Fibroblast of skin of scalp (primary cell): ENCODE results near the gene ID1. TPM values are rescaled to one million over a fixed set of nuclear protein-coding genes. Genes with fewer than 3 reads are reported as not detected.

Experiments
- DNase-seq: peaks from one replicate; pipeline ENCODE4 v3.0.0-alpha.2; 2013
- polyA plus RNA-seq, 2 experiments: library from polyadenylated mRNA; unstranded; fragments of 120-200 nt; gene quantifications; one replicate each; pipeline ENCODE4 v1.2.1, GENCODE V29; 2013; ENCODE audit not compliant: insufficient read length in 2 of 2

Gene ID1, protein sequence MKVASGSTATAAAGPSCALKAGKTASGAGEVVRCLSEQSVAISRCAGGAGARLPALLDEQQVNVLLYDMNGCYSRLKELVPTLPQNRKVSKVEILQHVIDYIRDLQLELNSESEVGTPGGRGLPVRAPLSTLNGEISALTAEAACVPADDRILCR
- polyA plus RNA-seq (2013, experiment 1 of 2; ENCODE audit: insufficient read length), result 29.7 TPM
- 29.2 TPM for polyA plus RNA-seq (2013, experiment 2 of 2; ENCODE audit: insufficient read length)

DNA sequence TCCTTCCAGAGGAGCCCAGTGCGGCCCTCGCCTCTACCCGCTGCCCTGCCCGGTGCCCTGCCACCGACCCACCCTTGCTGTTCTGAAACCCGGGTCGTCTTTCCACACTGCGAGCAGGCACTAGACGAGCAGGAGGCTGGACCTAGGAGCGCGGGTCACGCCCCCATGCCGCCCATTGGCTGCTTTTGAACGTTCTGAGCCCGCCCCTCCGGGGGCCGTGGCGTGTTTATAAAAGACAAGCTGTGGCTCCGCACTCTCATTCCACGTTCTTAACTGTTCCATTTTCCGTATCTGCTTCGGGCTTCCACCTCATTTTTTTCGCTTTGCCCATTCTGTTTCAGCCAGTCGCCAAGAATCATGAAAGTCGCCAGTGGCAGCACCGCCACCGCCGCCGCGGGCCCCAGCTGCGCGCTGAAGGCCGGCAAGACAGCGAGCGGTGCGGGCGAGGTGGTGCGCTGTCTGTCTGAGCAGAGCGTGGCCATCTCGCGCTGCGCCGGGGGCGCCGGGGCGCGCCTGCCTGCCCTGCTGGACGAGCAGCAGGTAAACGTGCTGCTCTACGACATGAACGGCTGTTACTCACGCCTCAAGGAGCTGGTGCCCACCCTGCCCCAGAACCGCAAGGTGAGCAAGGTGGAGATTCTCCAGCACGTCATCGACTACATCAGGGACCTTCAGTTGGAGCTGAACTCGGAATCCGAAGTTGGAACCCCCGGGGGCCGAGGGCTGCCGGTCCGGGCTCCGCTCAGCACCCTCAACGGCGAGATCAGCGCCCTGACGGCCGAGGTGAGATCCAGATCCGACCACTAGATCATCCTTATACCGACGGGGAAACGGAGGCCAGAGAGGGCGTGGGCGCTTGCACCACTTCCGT, at the start of gene ID1:
Gene ID1 (plus strand): TSS at position 259 of the 871 bp plus-strand sequence. CDS start 99 bp downstream, at position 358.
- DNase-seq, result peak; percentile 95

DNA sequence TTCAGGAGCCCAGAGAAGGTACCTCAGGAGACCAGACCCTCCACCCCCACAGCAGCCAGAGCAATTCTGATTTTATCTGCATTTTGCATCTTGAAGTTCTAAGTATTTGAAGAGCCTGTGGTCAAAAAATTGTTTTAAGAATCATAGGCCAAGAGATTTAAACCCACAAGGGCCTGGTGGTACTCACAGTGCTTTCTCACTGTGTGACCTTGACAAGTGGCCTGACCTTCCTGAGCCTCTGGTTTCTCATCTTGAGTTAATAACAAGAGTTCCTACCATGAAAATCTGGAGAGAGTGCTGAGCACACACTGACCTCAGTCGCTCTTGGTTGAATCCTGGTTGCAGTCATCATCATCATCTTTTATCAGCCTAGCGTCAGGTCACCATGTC, 45.4 kb upstream of the ID1 start:
- DNase-seq, result no peak

DNA sequence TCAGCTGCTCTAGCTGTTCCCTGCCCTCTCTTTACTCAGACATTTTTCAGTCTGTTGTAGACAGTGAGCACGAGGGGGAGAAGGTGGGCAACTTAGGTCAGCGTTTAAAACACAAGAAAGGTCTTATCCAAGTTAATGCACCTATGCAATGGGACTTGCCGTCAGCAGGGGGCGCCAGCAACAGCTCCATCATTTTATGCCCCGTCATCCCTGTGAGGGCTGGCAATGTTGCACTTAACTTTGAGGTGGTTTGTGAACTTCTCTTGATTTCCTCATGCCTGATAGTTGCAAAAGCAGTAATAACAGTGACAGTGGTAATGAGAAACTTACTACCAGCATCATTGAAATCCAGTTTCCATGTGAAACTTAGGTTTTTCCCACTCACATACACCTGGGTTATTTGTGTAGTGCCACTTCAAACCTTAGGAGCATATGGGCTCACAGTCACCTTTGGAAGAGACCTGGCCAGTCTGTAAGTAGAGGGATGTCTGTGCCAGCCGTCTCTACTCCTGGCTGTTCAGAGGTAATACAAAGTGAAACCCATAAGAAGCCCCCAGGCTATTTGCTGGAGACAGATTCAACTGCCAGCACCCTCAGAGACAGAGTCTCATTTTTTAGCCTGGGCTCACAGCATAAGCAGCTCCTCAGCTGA, 44.9 kb upstream of the ID1 start:
- DNase-seq, result peak; percentile 83

DNA sequence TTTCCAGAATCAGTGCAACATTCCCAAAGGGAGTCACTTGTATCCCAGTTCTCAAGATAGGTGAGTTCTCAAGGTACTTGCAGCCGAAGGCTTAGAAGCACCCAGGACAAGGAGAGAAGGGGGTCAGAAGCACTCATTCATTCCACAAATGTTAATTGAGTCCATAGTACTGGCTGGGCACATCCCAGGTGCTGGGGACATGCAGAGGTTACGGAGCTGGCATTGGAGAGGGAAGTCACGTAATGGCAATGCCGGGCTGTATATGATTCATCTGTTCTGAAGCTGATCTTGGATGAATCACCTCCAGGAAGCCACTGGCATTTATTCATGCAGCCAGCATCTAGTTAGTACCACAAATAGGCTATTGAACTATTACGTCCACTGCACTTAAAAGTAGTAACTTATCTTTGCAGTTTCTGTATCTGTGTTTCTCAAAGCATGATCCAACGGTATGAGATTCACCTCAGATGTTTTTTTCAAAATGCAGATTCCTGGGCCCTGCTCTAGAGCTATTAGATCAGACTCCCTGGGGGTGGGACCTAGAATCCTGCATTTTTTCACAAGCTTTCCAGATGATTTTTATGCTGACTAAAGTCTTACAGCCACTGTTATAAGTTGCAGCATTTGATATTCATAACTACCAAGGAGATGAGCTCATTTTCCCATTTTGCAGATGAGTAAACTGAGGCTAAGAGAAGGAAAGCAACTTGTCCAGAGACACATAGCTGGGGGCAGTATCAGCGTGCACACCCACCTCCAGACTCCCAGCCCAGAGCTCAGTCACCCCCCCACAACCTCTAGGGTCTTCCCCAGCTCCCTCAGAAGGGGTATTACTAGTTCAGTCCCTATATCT, 44.1 kb upstream of the ID1 start:
- peak; percentile 93 for DNase-seq

DNA sequence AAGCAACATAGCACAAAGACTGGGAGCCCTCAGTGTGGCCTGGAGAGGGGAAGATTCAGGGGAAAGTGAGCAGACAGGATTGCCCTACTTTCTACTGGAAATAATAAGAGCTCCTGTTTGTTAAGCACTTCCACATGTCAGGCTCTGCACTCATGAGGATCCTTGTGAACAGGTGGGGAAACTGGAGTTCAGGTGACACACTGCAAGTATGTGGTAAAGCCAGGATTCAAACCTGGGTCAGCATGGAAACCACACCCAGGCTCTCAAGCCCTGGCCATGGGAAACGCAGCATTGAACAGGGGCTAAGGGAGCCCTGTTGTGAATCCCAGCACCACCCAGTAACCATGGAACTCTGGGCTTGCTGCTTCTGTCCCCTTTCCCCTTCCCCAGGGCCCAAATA, 42.8 kb upstream of the ID1 start:
- no peak for DNase-seq

DNA sequence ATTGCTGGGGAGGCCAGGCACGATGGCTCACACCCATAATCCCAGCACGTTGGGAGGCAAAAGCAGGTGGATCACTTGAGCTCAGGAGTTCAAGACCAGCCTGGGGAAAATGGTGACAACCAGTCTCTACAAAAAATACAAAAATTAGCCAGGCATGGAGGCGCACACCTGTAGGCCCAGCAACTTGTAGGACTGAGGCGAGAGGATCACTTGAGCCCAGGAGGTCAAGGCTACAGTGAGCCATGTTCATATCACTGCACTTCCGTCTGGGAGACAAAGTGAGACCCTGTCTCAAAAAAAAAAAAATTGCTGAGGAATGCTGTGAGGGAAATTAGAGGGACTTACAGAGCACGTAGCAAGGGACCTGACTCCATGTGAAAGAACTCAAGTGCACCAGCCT, 40.8 kb upstream of the ID1 start:
- DNase-seq, result no peak

DNA sequence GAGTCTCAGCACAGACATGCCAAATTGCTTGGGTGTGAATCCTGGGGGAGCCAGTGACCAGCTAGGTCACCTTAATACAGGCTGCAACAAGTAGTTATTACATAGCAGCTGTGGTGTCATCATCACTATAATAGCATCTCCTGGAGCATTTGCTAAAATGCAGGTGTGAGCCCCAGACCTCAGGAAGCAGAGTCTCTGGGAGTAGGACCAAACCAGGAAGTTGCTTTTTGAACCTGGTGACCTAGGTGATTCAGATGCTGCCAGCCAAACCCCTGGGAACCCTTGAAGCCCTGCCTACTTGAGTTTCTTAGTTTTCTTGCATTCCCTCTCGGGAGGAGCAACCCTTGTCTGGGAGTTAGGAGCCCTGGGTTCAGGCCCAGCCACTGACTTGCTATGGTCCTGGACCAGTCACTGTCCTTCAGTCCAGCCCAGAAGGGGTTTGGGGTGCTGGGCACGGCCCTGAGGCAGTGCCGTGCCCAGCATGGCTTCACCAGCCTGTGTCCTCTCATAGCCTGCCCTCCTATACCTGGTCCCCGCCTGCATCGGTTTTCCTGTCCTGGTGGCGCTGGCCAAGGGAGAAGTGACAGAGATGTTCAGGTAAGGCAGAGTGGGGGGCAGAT, 39.3 kb upstream of the ID1 start:
- DNase-seq, result no peak

DNA sequence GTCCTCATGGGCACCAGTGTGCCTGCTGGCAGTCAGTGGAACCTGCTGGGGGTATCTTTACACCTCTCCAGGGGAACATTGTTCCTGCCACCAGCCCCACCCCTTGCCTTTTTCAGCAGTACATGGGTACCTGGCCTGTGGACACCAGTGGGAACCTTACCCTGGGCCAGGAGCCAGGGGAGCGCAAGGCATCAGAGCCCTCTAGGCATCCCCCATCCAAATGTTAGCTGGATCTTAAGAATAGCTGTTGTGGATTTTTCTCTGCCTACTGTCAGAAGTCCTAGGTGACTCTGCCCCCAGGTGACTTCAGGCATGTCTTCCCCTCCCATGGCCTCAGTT, 38.8 kb upstream of the ID1 start:
- DNase-seq, result no peak

DNA sequence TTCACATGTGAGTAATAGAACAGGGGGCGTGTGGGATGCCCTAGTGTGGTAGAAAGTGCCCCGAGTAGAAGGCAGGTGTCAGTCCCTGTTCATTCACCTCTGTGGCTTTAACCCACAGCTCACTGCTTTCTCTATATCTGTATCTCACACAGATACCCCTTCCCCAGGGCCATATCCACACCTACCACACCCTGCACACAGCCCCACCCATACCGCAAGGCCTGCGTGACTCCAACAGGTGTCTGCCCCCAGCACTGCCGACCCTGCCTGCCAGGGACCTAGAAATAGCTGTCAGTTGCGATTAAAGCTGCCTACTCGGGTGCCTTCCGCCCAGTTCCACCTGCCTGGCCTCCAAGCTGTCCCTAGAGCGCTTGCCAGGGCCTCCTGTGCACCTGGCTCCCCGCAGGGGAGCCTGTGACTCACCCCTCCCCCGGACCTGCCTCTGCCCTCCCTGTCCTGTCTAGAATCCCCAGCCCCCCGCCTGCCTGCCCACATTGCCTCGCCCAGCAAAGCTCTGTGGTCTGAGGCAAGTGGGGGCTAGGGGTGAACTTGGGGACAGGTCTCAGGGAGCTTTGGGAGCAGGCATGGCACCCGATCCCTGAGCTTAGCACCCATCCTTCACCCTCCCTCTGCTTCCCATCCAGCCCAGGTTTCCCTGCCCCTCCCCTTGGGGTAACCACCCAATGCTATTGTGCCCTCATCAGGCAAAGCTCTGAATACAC, 38.3 kb upstream of the ID1 start:
- DNase-seq, result no peak

DNA sequence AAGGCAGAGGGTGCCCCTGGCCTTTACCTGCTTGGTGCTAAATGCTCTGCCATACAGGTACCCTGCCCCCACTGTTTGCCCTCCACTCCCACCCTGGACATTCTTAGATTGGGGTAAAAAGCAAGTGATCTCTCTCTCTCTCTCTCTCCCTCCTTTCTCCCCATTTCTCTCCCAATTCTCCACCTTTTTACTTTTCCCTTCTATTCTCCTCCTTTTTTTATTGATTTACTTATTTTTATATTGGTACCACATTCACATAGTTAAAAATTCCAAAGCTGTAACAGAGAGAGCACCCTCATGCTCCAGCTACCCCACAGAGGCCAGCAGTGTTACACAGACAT, 37.7 kb upstream of the ID1 start:
- DNase-seq, result no peak

DNA sequence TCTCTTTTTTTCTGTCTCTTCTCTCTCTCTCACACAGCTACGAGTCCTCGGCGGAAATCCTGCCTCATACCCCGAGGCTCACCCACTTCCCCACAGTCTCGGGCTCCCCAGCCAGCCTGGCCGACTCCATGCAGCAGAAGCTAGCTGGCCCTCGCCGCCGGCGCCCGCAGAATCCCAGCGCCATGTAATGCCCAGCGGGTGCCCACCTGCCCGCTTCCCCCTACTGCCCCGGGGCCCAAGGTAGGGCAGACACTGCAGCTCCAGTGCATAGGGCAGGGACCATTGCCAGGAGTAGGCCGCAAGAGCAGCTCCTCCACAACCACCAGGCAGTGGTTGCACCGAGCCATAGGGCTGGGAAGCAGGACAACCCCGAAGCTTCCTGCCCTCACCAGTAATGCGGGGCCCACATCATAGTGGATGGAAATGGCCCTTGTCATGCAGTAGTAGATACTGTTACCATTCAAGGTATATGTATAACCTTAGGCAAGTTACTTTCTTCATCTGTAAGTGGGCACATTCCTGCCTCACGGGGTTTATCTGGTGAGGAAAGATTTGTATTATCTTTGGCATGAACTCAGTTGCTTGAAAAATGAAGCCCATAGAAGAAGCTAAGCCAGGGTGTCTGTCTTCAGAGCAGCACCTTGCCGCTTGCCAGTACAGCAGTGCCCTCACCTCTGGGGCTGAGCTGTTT, 36.9 kb upstream of the ID1 start:
- peak; percentile 40 for DNase-seq

DNA sequence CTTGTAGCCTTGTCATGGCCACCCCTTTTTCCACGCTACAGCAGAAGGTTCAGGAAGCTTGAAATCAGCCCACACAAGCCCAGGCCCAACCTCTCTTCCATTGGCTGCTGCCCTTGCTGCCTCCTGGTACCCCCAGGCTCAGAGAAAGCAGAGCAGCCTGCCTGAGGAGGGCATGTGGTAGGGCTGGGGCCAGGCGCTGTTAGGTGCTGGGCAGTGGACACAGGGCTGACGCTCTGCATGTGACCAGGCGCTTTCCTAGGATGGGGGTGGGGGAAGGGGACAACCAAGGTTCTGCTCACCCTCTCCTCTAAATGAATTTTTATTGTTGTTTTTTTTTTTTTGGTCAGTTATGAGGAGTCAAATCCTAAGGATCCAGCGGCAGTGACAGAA, 36.3 kb upstream of the ID1 start:
- DNase-seq, result no peak

DNA sequence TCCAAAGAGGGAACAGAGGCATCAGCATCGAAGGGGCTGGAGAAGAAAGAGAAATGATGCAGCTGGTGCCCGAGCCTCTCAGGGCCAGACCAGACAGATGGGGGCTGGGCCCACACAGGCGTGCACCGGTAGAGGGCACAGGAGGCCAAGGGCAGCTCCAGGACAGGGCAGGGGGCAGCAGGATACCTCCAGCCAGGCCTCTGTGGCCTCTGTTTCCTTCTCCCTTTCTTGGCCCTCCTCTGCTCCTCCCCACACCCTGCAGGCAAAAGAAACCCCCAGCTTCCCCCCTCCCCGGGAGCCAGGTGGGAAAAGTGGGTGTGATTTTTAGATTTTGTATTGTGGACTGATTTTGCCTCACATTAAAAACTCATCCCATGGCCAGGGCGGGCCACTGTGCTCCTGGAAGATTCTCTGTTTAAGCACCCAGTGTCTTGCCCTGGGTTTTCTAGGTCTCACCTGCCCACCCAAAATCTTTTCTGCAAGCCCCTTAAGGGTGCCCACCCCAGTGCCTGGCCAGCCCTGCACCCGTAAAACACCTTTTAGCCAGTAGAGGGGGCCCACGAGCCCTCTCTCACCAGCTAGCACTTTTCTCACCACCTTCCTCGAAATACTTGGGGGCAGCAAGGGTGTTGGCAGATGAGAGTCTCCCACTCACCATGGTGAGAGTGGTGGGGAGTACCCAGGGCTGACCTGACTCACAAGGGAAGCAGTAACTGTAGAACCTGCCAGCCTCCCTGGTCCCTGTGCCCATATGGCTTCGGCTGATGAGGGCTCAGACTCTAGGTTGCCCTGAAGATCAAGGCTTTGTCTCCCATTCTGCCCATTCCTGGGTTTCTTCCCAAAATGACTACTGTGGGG, 35.7 kb upstream of the ID1 start:
- DNase-seq, result peak; percentile 57

DNA sequence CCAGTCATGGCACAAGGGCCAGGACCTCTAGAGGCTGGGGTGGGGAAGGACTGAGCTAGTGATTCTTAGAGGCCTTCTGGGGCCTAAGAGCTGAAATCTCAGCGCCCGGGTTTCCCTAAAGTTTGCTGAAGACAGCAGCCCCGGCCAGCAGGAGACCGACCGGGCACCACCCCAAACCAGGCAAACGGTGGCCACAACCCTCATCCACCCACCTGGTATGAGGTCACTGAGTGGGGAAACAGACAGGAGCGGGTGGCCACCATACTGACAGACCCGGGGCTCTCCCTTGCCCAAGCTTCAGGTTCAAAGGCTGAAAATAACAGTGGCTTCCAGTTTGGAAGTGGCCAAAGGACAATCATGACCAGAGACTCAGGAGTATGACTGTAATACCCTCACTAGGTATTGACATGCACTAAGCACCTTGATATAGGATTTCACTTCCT, 35.0 kb upstream of the ID1 start:
- DNase-seq, result no peak

DNA sequence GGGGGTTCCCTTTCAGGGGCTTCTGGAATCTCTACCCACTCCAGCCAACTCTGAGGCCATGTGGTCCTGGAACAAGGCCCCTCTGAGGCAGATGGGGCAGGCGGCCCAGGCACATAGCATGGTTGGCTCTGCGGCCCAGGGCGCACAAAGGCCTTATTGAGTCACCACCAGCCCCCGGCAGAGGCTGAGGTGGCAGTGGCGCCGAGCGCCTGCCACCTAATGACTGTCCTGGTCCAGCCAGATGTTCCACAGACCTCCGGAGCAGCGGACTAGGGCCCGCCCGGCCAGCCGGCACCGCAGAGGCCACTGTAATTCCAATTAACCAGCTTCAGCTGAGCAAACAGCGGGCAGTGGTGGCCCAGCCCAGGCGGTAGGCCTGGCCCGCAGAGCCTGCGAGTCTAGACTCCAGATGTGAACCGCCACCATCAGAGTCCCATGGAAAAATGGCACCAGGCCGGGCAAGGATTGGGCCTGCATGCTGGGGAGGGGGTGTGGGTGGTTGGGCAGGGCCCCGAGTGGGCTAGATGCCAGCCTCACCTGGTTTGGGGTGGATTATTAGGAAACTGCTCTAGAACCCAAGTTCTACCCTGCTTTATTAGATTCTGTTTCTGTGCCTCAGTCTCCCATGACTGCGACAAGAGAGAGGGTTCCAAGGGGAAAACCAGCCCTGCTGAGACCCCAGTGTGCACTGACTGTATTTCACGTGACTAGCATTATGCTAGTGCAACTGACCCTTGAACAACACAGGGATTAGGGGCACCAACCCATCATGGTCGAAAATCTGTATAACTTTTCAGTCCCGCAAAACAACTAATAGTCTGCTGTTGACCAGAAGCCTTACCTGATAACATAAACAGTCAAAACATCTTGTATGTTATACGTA, 34.1 kb upstream of the ID1 start:
- peak; percentile 71 for DNase-seq

DNA sequence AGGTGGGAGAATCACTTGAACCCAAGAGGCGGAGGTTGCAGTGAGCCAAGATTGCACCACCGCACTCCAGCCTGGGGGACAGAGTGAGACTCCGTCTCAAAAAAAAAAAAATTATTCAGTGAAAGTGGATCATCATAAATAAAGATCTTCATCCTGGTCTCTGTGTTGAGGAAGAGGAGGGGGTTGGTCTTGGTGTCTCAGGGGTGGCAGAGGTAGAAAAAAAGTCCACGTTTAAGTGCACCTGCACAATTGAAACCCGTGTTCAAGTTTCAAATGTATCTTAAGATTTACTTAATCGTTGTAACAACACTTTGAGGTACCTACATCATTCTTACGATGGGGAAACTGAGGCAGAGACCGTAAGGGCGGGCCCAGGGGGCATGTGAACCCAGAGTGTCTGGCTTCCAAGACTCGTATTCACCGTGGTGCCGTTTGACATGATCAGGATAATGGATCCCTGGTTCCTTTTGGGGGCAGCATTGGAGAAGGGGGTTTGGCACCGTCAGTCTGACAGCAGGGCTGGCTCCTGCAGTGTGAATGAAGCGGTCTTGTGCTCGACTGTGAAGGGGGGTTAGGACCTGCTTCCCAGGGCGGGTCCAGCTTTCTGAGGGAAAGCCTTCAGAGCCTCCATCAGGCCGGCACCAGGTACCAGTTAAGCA, 32.9 kb upstream of the ID1 start:
- no peak for DNase-seq

DNA sequence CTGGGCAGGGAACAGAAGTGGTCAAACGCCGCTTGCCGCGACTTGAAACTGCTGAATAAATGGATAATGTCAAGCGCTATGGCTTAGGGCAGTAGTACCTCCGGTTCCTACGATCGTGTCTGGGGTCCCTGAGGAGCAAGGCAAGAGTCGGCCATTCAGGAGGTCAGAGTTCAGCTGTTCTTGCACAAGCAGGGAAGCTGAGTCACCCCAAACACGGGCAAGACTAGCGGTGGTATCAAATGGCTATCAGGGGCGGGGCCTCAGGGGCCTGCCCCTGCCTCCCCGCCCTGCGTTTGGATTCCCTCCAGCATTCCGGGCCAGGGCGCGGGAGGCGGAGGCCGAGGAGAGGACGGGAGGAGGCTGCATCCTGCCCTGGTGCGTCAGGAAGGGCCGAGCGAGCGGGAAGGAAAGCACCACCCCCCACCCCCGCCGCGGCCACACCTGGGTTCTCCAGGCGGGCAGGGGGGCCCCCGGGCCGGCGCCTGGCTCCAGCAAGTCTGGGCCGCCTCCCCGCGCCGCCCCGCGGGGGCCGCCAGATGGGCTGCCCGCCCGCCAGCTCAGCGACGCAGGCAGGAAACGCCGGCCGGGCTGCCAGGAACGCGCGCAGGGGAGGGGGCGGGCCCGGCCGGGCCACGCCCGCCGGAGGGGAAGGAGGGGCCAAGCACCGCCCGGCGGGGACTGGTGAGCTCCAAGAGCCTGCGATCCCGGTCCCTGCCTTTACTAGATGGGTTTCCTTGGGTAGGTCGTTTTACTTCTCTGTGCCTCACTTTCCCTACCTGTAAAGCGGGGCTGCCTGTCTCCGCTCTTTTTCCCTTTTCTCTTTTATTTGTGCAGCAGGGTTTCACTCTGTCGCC, 32.2 kb upstream of the ID1 start:
- peak; percentile 98 for DNase-seq
